Epithelial cell of prostate (primary cell): ENCODE results near the gene HMGCS2.
A peak's percentile ranks its signal among the peaks of the same experiment; 100 is the strongest.

Source experiments
- DNase-seq: peaks from one replicate; pipeline ENCODE4 v3.0.0-alpha.2; 2011; ENCODE audit warnings: low read depth, low spot score
- H3K27ac ChIP-seq: fragments of 450-650 bp; 2 replicates; pipeline ENCODE4 v1.5.1; 2017; ENCODE audit warnings: mild to moderate bottlenecking

The HMGCS2 gene

GRCh38 chr1:119766374-119766794, 2.3 kb downstream of the HMGCS2 start:
- H3K27ac ChIP-seq, result no peak overlapping the region
- no peak for DNase-seq

DNA sequence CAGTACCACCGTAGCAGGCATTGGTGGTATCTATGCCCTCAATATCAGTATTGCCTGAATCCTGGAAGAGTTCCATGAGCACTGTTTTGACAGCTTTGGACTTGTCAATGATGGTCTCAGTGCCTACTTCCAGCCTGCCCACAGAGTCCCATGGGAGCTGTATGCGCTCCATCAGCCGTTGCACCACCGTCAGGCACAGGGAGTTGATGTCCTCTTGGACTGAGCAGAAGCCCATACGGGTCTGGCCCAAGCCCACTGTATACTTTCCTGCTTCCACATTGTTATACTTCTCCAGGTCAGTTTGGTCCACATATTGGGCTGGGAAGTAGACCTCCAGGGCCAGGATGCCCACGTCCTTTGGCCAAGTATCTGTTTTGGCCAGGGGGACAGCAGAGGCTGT, 4.5 kb downstream of the HMGCS2 start:
- H3K27ac ChIP-seq, result no peak overlapping the region
- no peak for DNase-seq

DNA sequence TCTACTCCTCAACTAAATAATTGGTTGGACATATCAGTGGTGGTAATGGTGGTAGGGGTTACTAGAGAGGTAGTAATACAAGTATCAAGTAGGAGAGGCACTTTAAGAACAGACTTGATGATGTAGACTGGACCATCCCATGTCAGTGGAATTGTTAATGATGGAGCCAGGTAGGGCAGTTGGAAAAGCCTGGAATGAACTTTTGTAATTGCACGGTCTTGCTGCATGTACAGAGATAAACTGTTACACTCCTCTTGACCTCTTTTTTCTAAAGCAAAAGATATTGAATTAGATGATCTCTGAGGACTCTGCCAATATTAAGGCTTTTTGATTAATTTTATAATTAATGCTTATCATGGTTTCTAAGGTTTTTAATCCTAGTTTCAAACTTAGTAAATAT, 5.8 kb downstream of the HMGCS2 start:
- no peak for DNase-seq
- no peak overlapping the region for H3K27ac ChIP-seq

DNA sequence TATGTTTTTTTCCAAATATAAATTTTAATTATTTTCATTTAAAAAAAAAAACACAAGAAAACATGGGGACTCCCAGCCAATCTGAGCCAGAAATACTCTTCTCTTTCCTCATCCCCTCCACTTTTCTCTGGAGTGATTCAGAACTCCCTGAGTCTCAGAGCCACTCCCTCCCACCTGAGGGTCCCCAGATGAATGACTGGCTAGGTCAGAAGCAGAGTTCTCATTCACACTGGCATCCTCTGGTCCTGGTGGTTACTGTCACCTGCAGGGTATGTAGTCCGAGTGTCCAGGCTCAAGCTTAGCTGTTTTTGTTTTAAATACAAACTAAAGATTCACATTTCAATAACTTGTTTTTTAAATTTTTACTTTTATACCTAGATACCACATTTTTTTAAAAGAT, 6.3 kb downstream of the HMGCS2 start:
- DNase-seq, result no peak
- H3K27ac ChIP-seq, result no peak overlapping the region

- H3K27ac ChIP-seq, result no peak overlapping the region
- no peak for DNase-seq
Measured at GRCh38 chr1:119758584-119758983, 10.1 kb downstream of the HMGCS2 start.

DNA sequence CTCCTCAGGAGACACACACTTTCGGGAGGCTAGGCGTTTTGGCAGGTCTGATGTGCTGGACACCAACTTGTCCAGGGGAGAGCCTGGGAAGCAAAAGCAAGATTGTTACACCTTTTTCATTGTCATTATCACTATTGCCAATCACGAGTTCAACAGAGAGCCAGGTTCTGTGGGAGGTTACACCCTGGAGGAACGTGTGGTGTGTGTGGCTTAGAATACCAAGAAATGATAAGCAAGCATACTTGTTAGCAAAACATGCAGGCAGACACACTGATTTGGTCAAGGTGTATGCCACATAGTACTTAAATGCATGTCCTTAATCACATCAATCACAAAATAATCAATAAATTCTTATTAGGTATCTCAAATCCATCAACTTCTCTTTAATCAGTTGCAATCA, 16.1 kb downstream of the HMGCS2 start:
- no peak overlapping the region for H3K27ac ChIP-seq
- no peak for DNase-seq

GRCh38 chr1:119748040-119748439, 20.7 kb downstream of the HMGCS2 start:
- no peak overlapping the region for H3K27ac ChIP-seq
- DNase-seq, result no peak

GRCh38 chr1:119747451-119747850, 21.3 kb downstream of the HMGCS2 start:
- DNase-seq, result no peak
- H3K27ac ChIP-seq, result no peak overlapping the region

- H3K27ac ChIP-seq, result no peak overlapping the region
- DNase-seq, result no peak
Measured at GRCh38 chr1:119745034-119745433, 23.7 kb downstream of the HMGCS2 start.

DNA sequence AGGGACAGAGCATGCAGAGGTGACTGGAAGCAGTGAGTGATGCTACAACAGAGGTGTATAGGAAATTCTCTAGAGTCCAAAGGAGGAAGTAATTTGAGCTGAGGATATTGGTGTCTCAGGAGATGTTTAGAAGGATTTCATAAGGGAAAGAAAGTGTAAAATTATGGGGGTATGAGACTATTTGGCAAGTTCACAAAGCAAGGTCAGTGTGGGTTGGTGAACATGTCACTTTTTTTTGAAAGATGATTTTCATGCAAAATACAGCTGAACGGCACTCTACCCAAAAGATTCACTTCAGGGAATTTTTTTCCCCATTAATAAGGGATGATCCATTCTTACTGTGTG, 24.1 kb downstream of the HMGCS2 start:
- DNase-seq, result no peak
- no peak overlapping the region for H3K27ac ChIP-seq

DNA sequence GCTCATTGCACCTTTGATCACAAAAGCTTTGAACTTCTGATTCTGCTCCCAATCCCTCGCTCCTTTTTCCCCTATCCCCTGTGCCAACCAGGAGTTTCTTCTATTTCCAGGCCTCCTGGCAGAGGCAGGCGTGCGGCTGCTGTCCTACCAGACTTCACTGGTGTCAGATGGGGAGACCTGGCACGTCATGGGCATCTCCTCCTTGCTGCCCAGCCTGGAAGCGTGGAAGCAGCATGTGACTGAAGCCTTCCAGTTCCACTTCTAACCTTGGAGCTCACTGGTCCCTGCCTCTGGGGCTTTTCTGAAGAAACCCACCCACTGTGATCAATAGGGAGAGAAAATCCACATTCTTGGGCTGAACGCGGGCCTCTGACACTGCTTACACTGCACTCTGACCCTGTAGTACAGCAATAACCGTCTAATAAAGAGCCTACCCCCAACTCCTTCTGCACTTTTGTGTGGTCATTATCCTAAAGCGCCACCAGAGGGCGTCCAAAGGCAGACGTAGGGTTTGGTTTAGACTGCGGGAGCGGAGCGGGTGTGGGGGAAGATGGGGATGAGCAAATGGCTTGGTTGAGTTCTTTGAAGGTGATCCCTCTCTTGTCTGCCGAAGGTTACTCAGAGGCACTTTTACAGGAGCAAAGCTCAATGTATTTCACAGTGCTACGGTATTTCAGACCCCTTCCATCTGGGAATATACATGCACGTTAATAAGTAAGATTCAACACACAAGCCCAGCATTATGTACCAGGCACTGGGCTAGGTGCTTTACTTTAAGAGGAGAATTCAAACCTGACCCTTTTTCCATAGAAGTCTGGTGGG, 24.7 kb downstream of the HMGCS2 start:
- DNase-seq, result peak; percentile 20
- H3K27ac ChIP-seq, result no peak overlapping the region

- H3K27ac ChIP-seq, result no peak overlapping the region
- DNase-seq, result no peak
Measured at GRCh38 chr1:119743308-119743707, 25.4 kb downstream of the HMGCS2 start.

DNA sequence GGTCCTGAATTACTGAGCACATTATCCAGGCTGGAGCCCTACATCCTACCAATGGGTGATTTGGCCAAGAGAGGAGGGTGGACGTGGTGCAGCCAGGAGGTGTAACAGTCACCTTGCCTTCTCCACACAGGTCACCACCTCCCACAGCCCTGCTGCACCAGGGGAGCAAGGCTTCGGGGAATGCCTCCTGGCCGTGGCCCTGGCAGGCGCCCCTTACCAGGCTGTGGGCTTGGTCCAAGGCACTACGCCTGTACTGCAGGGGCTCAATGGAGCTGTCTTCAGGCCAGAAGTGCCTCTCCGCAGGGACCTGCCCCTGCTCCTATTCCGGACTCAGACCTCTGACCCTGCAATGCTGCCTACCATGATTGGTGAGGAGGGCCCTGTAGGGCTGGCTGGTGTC, 26.0 kb downstream of the HMGCS2 start:
- DNase-seq, result no peak
- H3K27ac ChIP-seq, result no peak overlapping the region

- no peak for DNase-seq
- H3K27ac ChIP-seq, result no peak overlapping the region
Measured at GRCh38 chr1:119742202-119742601, 26.5 kb downstream of the HMGCS2 start.

- no peak for DNase-seq
Measured at GRCh38 chr1:119740896-119741780, 27.6 kb downstream of the HMGCS2 start.

GRCh38 chr1:119740261-119740660, 28.4 kb downstream of the HMGCS2 start:
- H3K27ac ChIP-seq, result no peak overlapping the region
- DNase-seq, result no peak

More at GRCh38 chr1:119740896-119741780, 27.6 kb downstream of the HMGCS2 start:
- H3K27ac ChIP-seq, result no peak overlapping the region

GRCh38 chr1:119739150-119739549, 29.6 kb downstream of the HMGCS2 start:
- no peak for DNase-seq
- no peak overlapping the region for H3K27ac ChIP-seq

- H3K27ac ChIP-seq, result no peak overlapping the region
- DNase-seq, result no peak
Measured at GRCh38 chr1:119738100-119738720, 30.5 kb downstream of the HMGCS2 start.

DNA sequence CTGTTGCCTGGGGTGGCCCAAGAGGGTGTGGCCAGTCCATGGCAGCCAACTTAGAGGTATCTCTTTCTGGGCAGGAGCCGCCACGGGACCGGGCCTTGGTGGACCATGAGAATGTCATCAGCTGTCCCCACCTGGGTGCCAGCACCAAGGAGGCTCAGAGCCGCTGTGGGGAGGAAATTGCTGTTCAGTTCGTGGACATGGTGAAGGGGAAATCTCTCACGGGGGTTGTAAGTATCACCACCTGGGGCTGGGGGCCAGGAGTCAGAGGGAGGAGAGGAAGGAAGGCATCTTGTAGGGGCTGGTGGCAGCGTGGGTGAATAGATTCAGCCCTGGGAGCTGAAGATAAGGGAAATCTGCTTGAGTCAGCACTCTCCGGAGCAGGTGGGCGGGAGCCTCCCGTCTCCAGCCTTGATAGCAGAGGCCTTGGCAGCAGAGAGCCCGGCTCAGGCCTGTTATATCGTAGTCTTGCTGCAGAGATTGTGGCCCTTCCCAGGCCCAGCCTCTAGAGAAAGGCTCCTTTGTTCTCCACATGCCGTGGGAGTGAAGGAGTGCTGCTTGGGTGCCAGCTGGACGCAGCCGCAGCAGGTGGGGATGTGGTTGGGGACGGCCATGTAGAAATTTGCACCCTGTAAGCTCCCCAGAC, 31.5 kb downstream of the HMGCS2 start:
- no peak overlapping the region for H3K27ac ChIP-seq
- no peak for DNase-seq

GRCh38 chr1:119736649-119737039, 32.1 kb downstream of the HMGCS2 start:
- no peak for DNase-seq
- no peak overlapping the region for H3K27ac ChIP-seq

GRCh38 chr1:119735217-119735616, 33.5 kb downstream of the HMGCS2 start:
- no peak overlapping the region for H3K27ac ChIP-seq
- no peak for DNase-seq
